Esophagus squamous epithelium (tissue), 4 donors: ENCODE measurements around the gene MYLK2.

ENCODE experiments used
- POLR2A ChIP-seq, 4 donors: fragments of 450-650 bp; IDR thresholded peaks; one replicate each; pipeline ENCODE4 v1.6.1; 2017; ENCODE audit warnings: antibody characterized with exemption in 4 of 4, mild to moderate bottlenecking in 4 of 4, moderate library complexity in 3 of 4
- TF ChIP-seq, protein P1 (sequence below), 6 experiments: fragments of 450-650 bp in 4 of 6; fragments of 200-600 bp in 2 of 6; sonication (generic) in 2 of 6; IDR thresholded peaks; one replicate each; pipeline ENCODE4 v1.5.1; 2016 to 2019; ENCODE audit warnings: antibody characterized with exemption in 6 of 6, mild to moderate bottlenecking in 4 of 6, moderate library complexity in 4 of 6

DNA sequence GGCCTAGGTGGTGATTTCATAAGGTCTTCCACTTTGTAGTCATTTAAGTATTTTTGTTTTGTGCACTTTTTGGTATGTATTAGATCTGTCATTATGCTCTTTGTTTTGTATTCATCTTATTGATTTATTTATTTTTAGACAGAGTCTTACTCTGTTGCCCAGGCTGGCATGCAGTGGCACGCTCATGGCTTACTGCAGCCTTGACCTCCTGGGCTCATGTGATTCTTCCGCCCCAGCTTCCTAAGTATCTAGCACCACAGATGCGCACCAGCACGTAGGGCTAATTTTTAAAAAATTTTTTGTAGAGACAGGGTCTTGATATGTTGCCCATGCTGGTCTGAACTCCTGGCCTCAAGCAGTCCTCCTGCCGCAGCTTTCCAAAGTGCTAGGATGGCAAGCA lies 49.5 kb upstream of the MYLK2 start:
- TF ChIP-seq, protein P1, sequence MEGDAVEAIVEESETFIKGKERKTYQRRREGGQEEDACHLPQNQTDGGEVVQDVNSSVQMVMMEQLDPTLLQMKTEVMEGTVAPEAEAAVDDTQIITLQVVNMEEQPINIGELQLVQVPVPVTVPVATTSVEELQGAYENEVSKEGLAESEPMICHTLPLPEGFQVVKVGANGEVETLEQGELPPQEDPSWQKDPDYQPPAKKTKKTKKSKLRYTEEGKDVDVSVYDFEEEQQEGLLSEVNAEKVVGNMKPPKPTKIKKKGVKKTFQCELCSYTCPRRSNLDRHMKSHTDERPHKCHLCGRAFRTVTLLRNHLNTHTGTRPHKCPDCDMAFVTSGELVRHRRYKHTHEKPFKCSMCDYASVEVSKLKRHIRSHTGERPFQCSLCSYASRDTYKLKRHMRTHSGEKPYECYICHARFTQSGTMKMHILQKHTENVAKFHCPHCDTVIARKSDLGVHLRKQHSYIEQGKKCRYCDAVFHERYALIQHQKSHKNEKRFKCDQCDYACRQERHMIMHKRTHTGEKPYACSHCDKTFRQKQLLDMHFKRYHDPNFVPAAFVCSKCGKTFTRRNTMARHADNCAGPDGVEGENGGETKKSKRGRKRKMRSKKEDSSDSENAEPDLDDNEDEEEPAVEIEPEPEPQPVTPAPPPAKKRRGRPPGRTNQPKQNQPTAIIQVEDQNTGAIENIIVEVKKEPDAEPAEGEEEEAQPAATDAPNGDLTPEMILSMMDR (IDR thresholded peaks at IDR 0.05) = no peak
- TF ChIP-seq POLR2A (IDR thresholded peaks at IDR 0.05) = no peak
